Endodermal cell (in vitro differentiated cells): ENCODE results near the gene KIAA1217. TPM values are rescaled to one million over a fixed set of nuclear protein-coding genes. Genes with fewer than 3 reads are reported as not detected.

ENCODE experiments used
- DNase-seq: peaks from one replicate; pipeline ENCODE4 v3.0.0-alpha.2; 2017
- H3K27ac ChIP-seq: 2 replicates; pipeline ENCODE4 v1.5.1; 2013; ENCODE audit warnings: mild to moderate bottlenecking, low read depth, low read length, moderate library complexity
- H3K27me3 ChIP-seq: 2 replicates; pipeline ENCODE4 v1.6.1; 2013; ENCODE audit warnings: mild to moderate bottlenecking, low read length, moderate library complexity; ENCODE audit not compliant: insufficient read depth, control insufficient read depth, poor library complexity, severe bottlenecking
- H3K36me3 ChIP-seq: 2 replicates; pipeline ENCODE4 v1.7.0; 2013; ENCODE audit warnings: mild to moderate bottlenecking, low read length, moderate library complexity; ENCODE audit not compliant: control insufficient read depth, insufficient read depth
- H3K4me1 ChIP-seq: one replicate; pipeline ENCODE4 v1.7.0; 2013; ENCODE audit warnings: low read length; ENCODE audit not compliant: control insufficient read depth, insufficient read depth
- H3K4me3 ChIP-seq: 2 replicates; pipeline ENCODE4 v1.5.1; 2013; ENCODE audit warnings: mild to moderate bottlenecking, low read length, moderate library complexity
- H3K9ac ChIP-seq: 2 replicates; pipeline ENCODE4 v1.6.1; 2013; ENCODE audit warnings: mild to moderate bottlenecking, low read length, moderate library complexity; ENCODE audit not compliant: poor library complexity, severe bottlenecking; ENCODE audit errors: extremely low read depth
- H3K9me3 ChIP-seq: 2 replicates; pipeline ENCODE4 v1.6.1; 2013; ENCODE audit warnings: mild to moderate bottlenecking, low read length, moderate library complexity; ENCODE audit not compliant: control insufficient read depth
- H3K27ac Mint-ChIP-seq: 2 replicates; pipeline ENCODE4 v1.8.0; 2020; ENCODE audit warnings: mixed read lengths
- H3K27me3 Mint-ChIP-seq: 2 replicates; pipeline ENCODE4 v1.8.0; 2021; ENCODE audit warnings: mild to moderate bottlenecking, mixed read lengths; ENCODE audit not compliant: insufficient read depth
- H3K36me3 Mint-ChIP-seq: 2 replicates; pipeline ENCODE4 v1.8.0; 2020; ENCODE audit warnings: low read depth, mixed read lengths
- H3K4me1 Mint-ChIP-seq: 2 replicates; pipeline ENCODE4 v1.8.0; 2020; ENCODE audit warnings: mixed read lengths
- H3K4me3 Mint-ChIP-seq: 2 replicates; pipeline ENCODE4 v1.8.0; 2020; ENCODE audit warnings: mild to moderate bottlenecking, moderate library complexity, mixed read lengths
- H3K9me3 Mint-ChIP-seq: 2 replicates; pipeline ENCODE4 v1.8.0; 2020; ENCODE audit warnings: mild to moderate bottlenecking, mixed read lengths
- CTCF ChIP-seq: fragments of 200-600 bp; sonication (generic); conservative IDR thresholded peaks from 2 replicates; pipeline ENCODE4 v1.5.0; 2021; ENCODE audit warnings: antibody characterized with exemption, mild to moderate bottlenecking
- WGBS, 2 experiments: methylation state at CpG; one replicate each; pipeline versions ENCODE4 v1.1.5 to v1.1.7; 2013; ENCODE audit warnings: missing lambda C conversion rate in 2 of 2, mixed read lengths in 1 of 2; ENCODE audit not compliant: insufficient coverage in 1 of 2, insufficient read length in 1 of 2; 5-methylcytosine and 5-hydroxymethylcytosine counted together
- microRNA-seq: library from miRNA; unstranded; fragments of <30 nt; microRNA quantifications from one replicate; pipeline ENCODE4 v1.2.0, GENCODE V29; 2020; ENCODE audit warnings: borderline microRNAs expressed
- total RNA-seq, 2 donors: library from RNA; stranded (reverse); fragmentation: NEBNext Ultra II Directional in 1 of 2; extraction: Animal tissue kit (Norgen Biotek cat#: 25700) in 1 of 2; gene quantifications; 2 replicates in 1 of 2; 3 replicates in 1 of 2; pipeline ENCODE4 v1.2.1, GENCODE V29; 2021

Gene KIAA1217
- total RNA-seq, 2 donors from 2014 or later = 25.4 to 27.2 TPM

- H3K9ac ChIP-seq = no peak overlapping the region
- no peak for DNase-seq
- Mint-ChIP-seq H3K4me1 (no peaks in the 10 kb centered on the region), H3K36me3 (peaks cover 75% of the 10 kb centered on the region), H3K27ac (no peak overlapping the region), H3K9me3 (no peaks in the 10 kb centered on the region), H3K27me3 (no peaks in the 10 kb centered on the region), H3K4me3 (no peak overlapping the region)
- H3K4me3 ChIP-seq = no peak overlapping the region
- H3K36me3 ChIP-seq = peaks cover 96% of the 10 kb centered on the region
- H3K27ac ChIP-seq = no peak overlapping the region
- no peaks in the 10 kb centered on the region for H3K27me3 ChIP-seq
- TF ChIP-seq CTCF = no peak
- H3K4me1 ChIP-seq = no peaks in the 10 kb centered on the region
- no peaks in the 10 kb centered on the region for H3K9me3 ChIP-seq
Observed at GRCh38 chr10:24590697-24591457, 381.9 kb downstream of the KIAA1217 start.

DNA sequence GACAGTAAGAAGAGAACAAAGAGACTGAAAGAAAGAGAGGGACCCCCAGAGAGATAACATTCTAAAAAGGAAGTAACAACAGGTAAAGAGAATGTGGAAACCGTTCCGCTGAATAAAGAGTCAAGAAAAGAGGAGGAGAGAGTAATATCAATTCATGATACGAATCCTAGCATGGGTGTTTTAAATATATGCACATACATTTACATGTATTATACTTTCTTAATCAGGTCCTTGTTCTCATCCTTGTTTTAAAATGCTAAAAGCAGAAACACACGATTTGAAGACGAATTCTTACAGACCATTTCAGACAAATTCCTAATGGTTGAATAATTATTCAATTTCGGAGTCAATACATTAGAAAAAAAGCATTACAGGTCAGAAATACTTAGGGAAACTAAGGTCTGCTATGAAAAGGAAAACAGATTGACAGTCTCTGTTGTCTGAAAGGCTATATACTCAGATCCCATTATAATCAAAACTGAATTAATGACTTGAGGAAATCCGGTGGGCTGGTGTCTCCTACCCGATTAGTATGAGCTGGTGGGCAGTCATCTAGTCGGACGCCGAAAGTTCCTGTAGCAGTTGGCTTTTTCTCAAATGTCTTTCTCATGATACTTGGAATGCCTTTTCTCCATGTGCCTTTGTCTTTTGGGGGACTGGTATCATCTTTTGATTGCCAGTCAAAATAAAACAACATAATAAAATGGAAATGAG lies 387.4 kb downstream of the KIAA1217 start:
- Histone ChIP-seq H3K36me3 (peaks cover 94% of the 10 kb centered on the region), H3K9me3 (no peaks in the 10 kb centered on the region), H3K4me3 (no peak overlapping the region), H3K4me1 (peaks cover 4% of the 10 kb centered on the region), H3K27ac (no peak overlapping the region), H3K9ac (no peak overlapping the region), H3K27me3 (no peaks in the 10 kb centered on the region)
- no peaks in the 10 kb centered on the region for H3K9me3 Mint-ChIP-seq
- H3K27ac Mint-ChIP-seq = no peak overlapping the region
- H3K27me3 Mint-ChIP-seq = no peaks in the 10 kb centered on the region
- peaks cover 71% of the 10 kb centered on the region for H3K36me3 Mint-ChIP-seq
- no peak overlapping the region for H3K4me3 Mint-ChIP-seq
- no peak for DNase-seq
- WGBS, 2 experiments = 86 to 91% methylated on average over 5 to 10 of the region's 11 CpGs
- no peak for TF ChIP-seq CTCF
- peaks cover 8% of the 10 kb centered on the region for H3K4me1 Mint-ChIP-seq

DNA sequence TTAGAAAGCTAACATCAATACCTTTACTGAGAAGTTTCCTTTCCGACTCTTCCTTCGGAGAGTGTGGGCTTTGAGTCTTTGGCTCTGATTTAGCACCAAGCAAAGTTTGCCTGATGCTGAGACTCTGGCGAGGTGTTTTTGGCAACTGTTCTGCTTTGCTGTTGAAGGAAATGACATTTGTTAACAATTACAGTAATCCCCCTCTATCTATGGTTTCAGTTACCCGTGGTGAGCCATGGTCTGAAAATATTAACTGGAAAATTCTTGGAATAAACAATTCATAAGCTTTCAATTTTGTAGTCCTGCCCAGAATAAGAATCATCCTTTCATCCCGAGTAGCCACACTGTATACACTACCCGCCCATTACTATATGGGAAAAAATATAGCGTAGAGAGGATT lies 388.5 kb downstream of the KIAA1217 start:
- no peak overlapping the region for H3K4me3 Mint-ChIP-seq
- no peak overlapping the region for H3K27ac Mint-ChIP-seq
- H3K9me3 Mint-ChIP-seq = no peaks in the 10 kb centered on the region
- no peak for DNase-seq
- 92 to 94% methylated on average over 3 to 7 of the region's 7 CpGs for whole genome bisulfite sequencing, 2 experiments
- no peaks in the 10 kb centered on the region for H3K27me3 Mint-ChIP-seq
- Histone ChIP-seq H3K36me3 (peaks cover 92% of the 10 kb centered on the region), H3K27ac (no peak overlapping the region), H3K4me3 (no peak overlapping the region), H3K27me3 (no peaks in the 10 kb centered on the region), H3K9ac (no peak overlapping the region), H3K4me1 (peaks cover 4% of the 10 kb centered on the region), H3K9me3 (no peaks in the 10 kb centered on the region)
- TF ChIP-seq CTCF = no peak
- H3K36me3 Mint-ChIP-seq = peaks cover 66% of the 10 kb centered on the region
- peaks cover 8% of the 10 kb centered on the region for H3K4me1 Mint-ChIP-seq

Small RNA genes lying within 50 kb of the gene (microRNA-seq; reads per million reads assigned to microRNA genes)
- gene MIR603 = not detected
